ENCODE results near the gene RASAL2.
A peak's percentile ranks its signal among the peaks of the same experiment; 100 is the strongest.

Gene RASAL2

GRCh38 chr1:178528953-178529335, 435.0 kb downstream of the RASAL2 start:
- DNase-seq: no peak

- DNase-seq: no peak
Measured at GRCh38 chr1:178529364-178530036, 435.6 kb downstream of the RASAL2 start.

- DNase-seq: no peak
Measured at GRCh38 chr1:178530037-178530402, 436.1 kb downstream of the RASAL2 start.

- DNase-seq: no peak
Measured at GRCh38 chr1:178530502-178530901, 436.6 kb downstream of the RASAL2 start.

GRCh38 chr1:178531887-178532286, 438.0 kb downstream of the RASAL2 start:
- no peak for DNase-seq

GRCh38 chr1:178532392-178532791, 438.5 kb downstream of the RASAL2 start:
- DNase-seq: peak; percentile 55

GRCh38 chr1:178533121-178533946, 439.4 kb downstream of the RASAL2 start:
- no peak for DNase-seq

All from DMS 273 treated with DMSO at 0.1 percent for 48 hours (cell line).